BLaER1 (cell line): ENCODE results near the gene WDR76.
"Not testable (repeated sequence)": the region's sequence is repeated elsewhere in the genome, so short reads cannot be mapped to it uniquely, and the experiment has no call there.

Experiments
- H3K27ac ChIP-seq: shearing (Covaris generic); formaldehyde crosslinking; 2 replicates; pipeline ENCODE4 v1.8.1; 2022
- H3K27me3 ChIP-seq: shearing (Covaris generic); formaldehyde crosslinking; 2 replicates; pipeline ENCODE4 v1.8.1; 2022
- H3K36me3 ChIP-seq: shearing (Covaris generic); formaldehyde crosslinking; 2 replicates; pipeline ENCODE4 v1.8.1; 2022
- H3K4me1 ChIP-seq: shearing (Covaris generic); formaldehyde crosslinking; 2 replicates; pipeline ENCODE4 v1.8.1; 2022
- H3K4me2 ChIP-seq: shearing (Covaris generic); formaldehyde crosslinking; 2 replicates; pipeline ENCODE4 v1.8.1; 2022
- H3K4me3 ChIP-seq: shearing (Covaris generic); formaldehyde crosslinking; 2 replicates; pipeline ENCODE4 v1.8.1; 2022
- H3K9ac ChIP-seq: shearing (Covaris generic); formaldehyde crosslinking; 2 replicates; pipeline ENCODE4 v1.8.1; 2022
- H3K9me3 ChIP-seq: shearing (Covaris generic); formaldehyde crosslinking; 2 replicates; pipeline ENCODE4 v1.8.1; 2022
- H4K20me1 ChIP-seq: shearing (Covaris generic); formaldehyde crosslinking; 2 replicates; pipeline ENCODE4 v1.8.1; 2022
- Cebpa-rat ChIP-seq: shearing (Covaris generic); IDR thresholded peaks from 2 replicates; pipeline ENCODE4 v1.8.1; 2022

WDR76 gene

GRCh38 chr15:43845421-43845820 is 18.6 kb downstream of the WDR76 start:
- Histone ChIP-seq H3K27ac (no peak overlapping the region), H4K20me1 (no peaks in the 10 kb centered on the region), H3K9ac (no peak overlapping the region), H3K27me3 (no peaks in the 10 kb centered on the region), H3K9me3 (no peaks in the 10 kb centered on the region), H3K36me3 (peaks cover 91% of the 10 kb centered on the region), H3K4me2 (no peak overlapping the region), H3K4me1 (no peaks in the 10 kb centered on the region), H3K4me3 (no peak overlapping the region)
- no peak for TF ChIP-seq Cebpa-rat

DNA sequence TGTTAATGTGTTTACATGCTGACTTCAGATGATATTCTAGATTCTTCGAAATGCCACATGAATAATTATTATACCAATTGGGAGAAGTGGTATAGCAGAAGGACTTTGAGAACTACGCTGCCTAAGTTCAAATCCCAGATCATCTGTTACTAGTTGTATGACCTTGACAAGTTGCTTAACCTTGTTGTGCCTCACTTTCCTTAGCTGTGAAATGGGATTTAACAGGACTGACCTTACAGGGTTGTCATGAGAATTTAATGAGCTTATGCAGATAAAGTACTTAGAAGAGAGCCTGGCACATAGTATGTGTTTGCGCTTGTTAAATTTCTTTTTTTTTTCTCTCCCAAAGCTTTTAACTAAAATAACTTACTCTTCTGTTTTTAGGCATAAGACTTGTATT is 24.4 kb downstream of the WDR76 start:
- H3K36me3 ChIP-seq: peaks cover 91% of the 10 kb centered on the region
- no peak overlapping the region for H3K9ac ChIP-seq
- H3K27me3 ChIP-seq: no peaks in the 10 kb centered on the region
- no peak overlapping the region for H3K4me2 ChIP-seq
- no peaks in the 10 kb centered on the region for H3K4me1 ChIP-seq
- H4K20me1 ChIP-seq: no peaks in the 10 kb centered on the region
- TF ChIP-seq Cebpa-rat: no peak
- no peaks in the 10 kb centered on the region for H3K9me3 ChIP-seq
- H3K27ac ChIP-seq: no peak overlapping the region
- H3K4me3 ChIP-seq: no peak overlapping the region

GRCh38 chr15:43852607-43853006 is 25.8 kb downstream of the WDR76 start:
- H3K27me3 ChIP-seq: no peaks in the 10 kb centered on the region
- H3K4me2 ChIP-seq: no peak overlapping the region
- H3K27ac ChIP-seq: no peak overlapping the region
- no peak for TF ChIP-seq Cebpa-rat
- H3K9ac ChIP-seq: no peak overlapping the region
- H4K20me1 ChIP-seq: no peaks in the 10 kb centered on the region
- H3K36me3 ChIP-seq: peaks cover 90% of the 10 kb centered on the region
- H3K4me3 ChIP-seq: no peak overlapping the region
- H3K9me3 ChIP-seq: no peaks in the 10 kb centered on the region
- no peaks in the 10 kb centered on the region for H3K4me1 ChIP-seq

DNA sequence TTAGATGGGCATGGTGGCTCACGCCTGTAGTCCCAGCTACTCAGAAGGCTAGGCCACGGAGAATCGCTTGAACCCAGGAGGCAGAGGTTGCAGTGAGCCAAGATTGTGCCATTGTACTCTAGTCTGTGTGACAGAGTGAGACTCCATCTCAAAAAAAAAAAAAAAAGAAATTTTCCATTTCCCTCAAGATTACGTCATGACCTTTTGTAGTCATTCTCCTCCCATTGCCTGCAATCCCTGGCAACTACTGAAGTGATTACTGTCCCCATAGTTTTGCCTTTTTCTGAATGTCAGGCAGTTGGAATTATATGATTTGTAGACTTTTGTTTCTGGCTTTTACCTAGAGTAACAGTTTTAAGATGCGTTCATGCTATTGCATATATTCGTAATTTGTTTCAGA is 28.0 kb downstream of the WDR76 start:
- no peak for TF ChIP-seq Cebpa-rat
- no peak overlapping the region for H3K27ac ChIP-seq

DNA sequence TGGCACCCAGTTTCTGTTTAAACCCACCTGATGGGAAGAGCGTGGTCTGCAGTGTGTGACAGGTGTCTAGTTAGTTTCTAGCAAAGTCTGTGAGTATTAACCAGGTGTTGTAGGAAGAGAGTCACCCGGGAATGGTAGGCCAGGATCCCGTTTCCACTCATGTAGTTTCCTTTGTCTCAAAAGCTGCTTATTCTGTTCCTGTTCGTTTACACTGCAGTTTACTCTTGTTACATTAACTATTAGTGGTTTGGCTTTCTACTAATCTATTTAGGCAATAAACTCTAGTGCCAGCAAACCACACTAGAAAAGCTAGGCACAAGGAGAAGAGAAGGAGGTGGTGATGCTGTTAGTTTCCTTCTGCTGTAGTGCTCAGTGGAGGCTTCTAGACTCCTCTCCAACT is 32.7 kb downstream of the WDR76 start:
- peaks cover 98% of the 10 kb centered on the region for H3K36me3 ChIP-seq
- no peak for TF ChIP-seq Cebpa-rat
- no peak overlapping the region for H3K4me2 ChIP-seq

More for the DNA sequence above, 28.0 kb downstream of the WDR76 start:
- no peak overlapping the region for H3K4me3 ChIP-seq
- H3K9ac ChIP-seq: no peak overlapping the region
- H3K4me2 ChIP-seq: no peak overlapping the region
- no peaks in the 10 kb centered on the region for H3K9me3 ChIP-seq
- H3K27me3 ChIP-seq: no peaks in the 10 kb centered on the region
- peaks cover 94% of the 10 kb centered on the region for H3K36me3 ChIP-seq
- no peaks in the 10 kb centered on the region; the same call in 1 of the 2 replicates for H4K20me1 ChIP-seq
- no peaks in the 10 kb centered on the region for H3K4me1 ChIP-seq

GRCh38 chr15:43866636-43867035 is 39.8 kb downstream of the WDR76 start:
- not testable (repeated sequence) for H3K9ac ChIP-seq, H3K27ac ChIP-seq, H3K27me3 ChIP-seq, H3K4me2 ChIP-seq, H3K4me3 ChIP-seq, H3K9me3 ChIP-seq, H4K20me1 ChIP-seq
- peaks cover 24% of the 10 kb centered on the region for H3K4me1 ChIP-seq
- peaks cover 78% of the 10 kb centered on the region for H3K36me3 ChIP-seq

More for the DNA sequence above, 32.7 kb downstream of the WDR76 start:
- Histone ChIP-seq H4K20me1 (no peaks in the 10 kb centered on the region; the same call in 1 of the 2 replicates), H3K9ac (no peak overlapping the region), H3K4me3 (no peak overlapping the region), H3K27ac (no peak overlapping the region), H3K27me3 (no peaks in the 10 kb centered on the region), H3K4me1 (no peaks in the 10 kb centered on the region), H3K9me3 (no peaks in the 10 kb centered on the region)

GRCh38 chr15:43867096-43867495 is 40.3 kb downstream of the WDR76 start:
- H3K9ac ChIP-seq: no peak overlapping the region
- no peak overlapping the region for H3K4me2 ChIP-seq
- no peaks in the 10 kb centered on the region for H4K20me1 ChIP-seq
- H3K27ac ChIP-seq: no peak overlapping the region
- peaks cover 24% of the 10 kb centered on the region for H3K4me1 ChIP-seq
- H3K9me3 ChIP-seq: no peaks in the 10 kb centered on the region
- H3K27me3 ChIP-seq: no peaks in the 10 kb centered on the region
- no peak overlapping the region for H3K4me3 ChIP-seq
- H3K36me3 ChIP-seq: peaks cover 78% of the 10 kb centered on the region
- no peak for TF ChIP-seq Cebpa-rat

DNA sequence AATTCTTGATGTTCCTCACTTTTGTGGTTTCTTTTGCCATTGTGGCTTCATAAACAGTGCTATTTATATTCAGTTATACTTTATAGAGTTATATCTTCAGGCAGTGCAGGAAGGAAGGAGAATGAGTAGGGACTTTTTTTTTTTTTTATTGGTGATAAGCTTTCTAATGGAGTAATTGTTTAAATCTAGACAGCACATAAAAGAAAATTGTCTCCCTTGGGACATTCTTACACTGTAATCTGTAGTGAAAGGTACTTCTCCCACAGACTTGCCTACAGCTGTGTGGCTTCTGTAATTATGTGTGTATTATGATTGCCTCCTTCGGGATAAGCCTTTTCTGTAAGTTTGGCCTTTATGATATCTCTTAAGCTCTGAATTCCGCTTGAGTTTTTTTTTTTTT is 41.6 kb downstream of the WDR76 start:
- Histone ChIP-seq H3K27ac (peak overlapping the region; percentile 19; the same call in 1 of the 2 replicates), H3K4me2 (peak overlapping the region; percentile 66), H3K4me1 (peaks cover 24% of the 10 kb centered on the region), H4K20me1 (no peaks in the 10 kb centered on the region), H3K36me3 (peaks cover 75% of the 10 kb centered on the region), H3K4me3 (no peak overlapping the region), H3K27me3 (no peaks in the 10 kb centered on the region), H3K9ac (no peak overlapping the region), H3K9me3 (no peaks in the 10 kb centered on the region)
- no peak for TF ChIP-seq Cebpa-rat

DNA sequence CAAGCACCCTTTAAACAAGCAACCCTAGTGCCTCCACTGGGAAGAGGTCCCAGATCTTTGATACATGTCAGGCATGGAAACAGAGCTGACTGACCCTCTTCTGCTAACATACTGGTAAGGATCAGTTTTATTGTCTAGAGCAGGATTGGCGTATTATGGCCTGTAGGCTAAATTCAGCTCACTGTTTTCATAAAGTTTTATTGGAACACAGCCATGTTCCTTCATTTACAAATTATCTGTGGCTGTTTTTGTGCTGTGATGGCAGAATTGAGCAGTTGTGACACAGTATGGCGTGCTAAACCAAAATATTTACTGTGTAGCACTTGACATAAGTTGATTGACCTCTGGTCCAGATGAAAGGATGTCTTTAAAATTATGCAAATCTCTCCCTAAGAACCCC is 45.0 kb downstream of the WDR76 start:
- no peaks in the 10 kb centered on the region for H4K20me1 ChIP-seq
- peaks cover 24% of the 10 kb centered on the region for H3K4me1 ChIP-seq
- H3K27me3 ChIP-seq: no peaks in the 10 kb centered on the region
- peaks cover 74% of the 10 kb centered on the region for H3K36me3 ChIP-seq
- no peak for TF ChIP-seq Cebpa-rat
- H3K4me2 ChIP-seq: no peak overlapping the region
- H3K4me3 ChIP-seq: no peak overlapping the region
- no peak overlapping the region for H3K27ac ChIP-seq
- no peaks in the 10 kb centered on the region for H3K9me3 ChIP-seq
- H3K9ac ChIP-seq: no peak overlapping the region

- Histone ChIP-seq H3K27me3 (no peaks in the 10 kb centered on the region), H4K20me1 (no peaks in the 10 kb centered on the region), H3K9ac (no peak overlapping the region), H3K4me3 (no peak overlapping the region), H3K9me3 (no peaks in the 10 kb centered on the region), H3K4me2 (no peak overlapping the region), H3K4me1 (peaks cover 23% of the 10 kb centered on the region), H3K27ac (no peak overlapping the region), H3K36me3 (peaks cover 76% of the 10 kb centered on the region)
- no peak for TF ChIP-seq Cebpa-rat
Measured at GRCh38 chr15:43872416-43873020, 45.7 kb downstream of the WDR76 start.

DNA sequence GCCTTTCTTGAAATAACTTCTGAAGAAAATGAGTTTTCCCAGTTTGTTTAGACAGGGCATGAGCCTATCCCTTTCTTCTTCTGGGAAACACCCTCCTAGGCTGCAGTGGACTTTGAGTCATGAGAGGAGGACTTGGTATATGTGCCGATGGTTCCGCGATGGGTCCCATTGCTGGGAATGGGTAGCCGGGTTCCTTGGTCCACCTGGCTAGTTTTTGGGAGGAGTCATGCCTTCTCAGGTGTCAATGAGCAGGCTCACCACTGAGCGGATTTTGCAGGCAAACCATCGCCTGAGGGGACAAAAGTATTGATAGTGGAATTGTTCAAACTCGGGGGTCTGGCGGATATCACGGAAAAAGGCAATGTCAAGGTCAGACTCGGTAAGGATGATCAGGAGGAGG is 46.8 kb downstream of the WDR76 start:
- Histone ChIP-seq H3K27ac (no peak overlapping the region), H3K27me3 (no peaks in the 10 kb centered on the region), H3K36me3 (peaks cover 88% of the 10 kb centered on the region), H4K20me1 (no peaks in the 10 kb centered on the region), H3K9me3 (no peaks in the 10 kb centered on the region), H3K9ac (no peak overlapping the region), H3K4me2 (no peak overlapping the region), H3K4me1 (peaks cover 11% of the 10 kb centered on the region), H3K4me3 (no peak overlapping the region)
- no peak for TF ChIP-seq Cebpa-rat
